ENCODE measurements around the gene SLA2. TPM values are rescaled to one million over a fixed set of nuclear protein-coding genes. Genes with fewer than 3 reads are reported as not detected.
"Not testable (repeated sequence)": the region's sequence is repeated elsewhere in the genome, so short reads cannot be mapped to it uniquely, and the experiment has no call there.

SLA2 gene
- 0.16 to 0.18 TPM (median 0.18 TPM) in 3 replicates for total RNA-seq

DNA sequence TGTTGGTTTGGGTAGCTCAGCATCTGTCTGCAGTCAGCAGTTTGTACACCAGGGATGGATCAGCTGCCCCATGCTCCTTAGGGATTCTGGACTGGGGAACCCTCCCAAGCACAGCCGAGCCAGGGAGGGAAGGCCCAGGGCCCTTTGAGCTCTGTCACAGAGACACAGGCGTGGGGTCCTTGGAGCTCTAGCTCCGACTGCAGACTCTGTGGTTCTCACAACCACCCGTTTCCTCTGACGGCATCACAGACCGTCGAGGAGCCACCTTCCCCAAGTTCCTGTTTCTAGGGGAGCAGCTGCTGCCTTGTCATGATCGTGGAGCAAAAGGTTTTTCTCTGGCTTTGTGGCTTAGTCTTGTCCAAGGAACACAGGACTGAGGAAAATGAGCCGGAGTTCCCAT is at the start of gene SLA2:
Gene SLA2 (minus strand): TSS at position 199 of the 400 bp plus-strand sequence. CDS start 4,861 bp downstream, outside the sequence.
- Mint-ChIP-seq H3K9me3 (no peaks in the 10 kb centered on the region), H3K27ac (no peak within 1 kb of the TSS), H3K36me3 (no peaks in the 10 kb centered on the region), H3K4me3 (no peak within 1 kb of the TSS), H3K4me1 (peaks cover 5% of the 10 kb centered on the region), H3K27me3 (ENCODE audit: low read depth) (no peaks in the 10 kb centered on the region)
- no peak for DNase-seq (ENCODE audit: low spot score in 2 of 2, unreplicated experiment in 2 of 2)
- TF ChIP-seq, protein P1, sequence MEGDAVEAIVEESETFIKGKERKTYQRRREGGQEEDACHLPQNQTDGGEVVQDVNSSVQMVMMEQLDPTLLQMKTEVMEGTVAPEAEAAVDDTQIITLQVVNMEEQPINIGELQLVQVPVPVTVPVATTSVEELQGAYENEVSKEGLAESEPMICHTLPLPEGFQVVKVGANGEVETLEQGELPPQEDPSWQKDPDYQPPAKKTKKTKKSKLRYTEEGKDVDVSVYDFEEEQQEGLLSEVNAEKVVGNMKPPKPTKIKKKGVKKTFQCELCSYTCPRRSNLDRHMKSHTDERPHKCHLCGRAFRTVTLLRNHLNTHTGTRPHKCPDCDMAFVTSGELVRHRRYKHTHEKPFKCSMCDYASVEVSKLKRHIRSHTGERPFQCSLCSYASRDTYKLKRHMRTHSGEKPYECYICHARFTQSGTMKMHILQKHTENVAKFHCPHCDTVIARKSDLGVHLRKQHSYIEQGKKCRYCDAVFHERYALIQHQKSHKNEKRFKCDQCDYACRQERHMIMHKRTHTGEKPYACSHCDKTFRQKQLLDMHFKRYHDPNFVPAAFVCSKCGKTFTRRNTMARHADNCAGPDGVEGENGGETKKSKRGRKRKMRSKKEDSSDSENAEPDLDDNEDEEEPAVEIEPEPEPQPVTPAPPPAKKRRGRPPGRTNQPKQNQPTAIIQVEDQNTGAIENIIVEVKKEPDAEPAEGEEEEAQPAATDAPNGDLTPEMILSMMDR (IDR thresholded peaks at IDR 0.05; ENCODE audit: unreplicated experiment) = no peak

DNA sequence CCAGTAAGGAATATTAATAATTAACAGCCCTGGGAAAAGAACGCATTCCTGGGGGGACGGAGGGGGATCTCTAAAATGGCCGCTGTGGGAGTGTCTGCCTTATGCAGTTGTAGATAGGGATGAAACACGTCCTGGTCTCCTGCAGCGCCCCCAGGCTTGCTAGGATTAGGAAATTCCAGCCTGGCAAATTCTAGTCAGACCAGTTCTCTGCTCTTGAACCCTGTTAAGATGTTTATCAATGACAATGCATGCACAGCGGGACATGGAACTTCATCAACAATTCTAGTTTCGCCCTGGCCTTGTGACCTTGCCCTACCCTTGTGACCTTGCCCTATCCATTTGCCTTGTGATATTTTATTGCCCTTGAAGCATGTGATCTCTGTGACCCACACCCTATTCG is 49.5 kb upstream of the SLA2 start:
- H3K27ac Mint-ChIP-seq; H3K27me3 Mint-ChIP-seq (ENCODE audit: low read depth): not testable (repeated sequence)
- H3K36me3 Mint-ChIP-seq = peaks cover 11% of the 10 kb centered on the region

GRCh38 chr20:36688630-36689029 is 42.6 kb upstream of the SLA2 start:
- no peaks in the 10 kb centered on the region for H3K9me3 Mint-ChIP-seq
- H3K27me3 Mint-ChIP-seq (ENCODE audit: low read depth) = no peaks in the 10 kb centered on the region
- H3K4me1 Mint-ChIP-seq = no peaks in the 10 kb centered on the region
- DNase-seq (ENCODE audit: low spot score in 2 of 2, unreplicated experiment in 2 of 2) = no peak
- H3K4me3 Mint-ChIP-seq = no peak overlapping the region
- TF ChIP-seq, protein P1 (IDR thresholded peaks at IDR 0.05; ENCODE audit: unreplicated experiment) = no peak
- H3K27ac Mint-ChIP-seq = no peak overlapping the region
- peaks cover 1% of the 10 kb centered on the region for H3K36me3 Mint-ChIP-seq

More for the DNA sequence above, 49.5 kb upstream of the SLA2 start:
- H3K4me3 Mint-ChIP-seq; H3K9me3 Mint-ChIP-seq; DNase-seq (ENCODE audit: low spot score in 2 of 2, unreplicated experiment in 2 of 2); H3K4me1 Mint-ChIP-seq: not testable (repeated sequence)

DNA sequence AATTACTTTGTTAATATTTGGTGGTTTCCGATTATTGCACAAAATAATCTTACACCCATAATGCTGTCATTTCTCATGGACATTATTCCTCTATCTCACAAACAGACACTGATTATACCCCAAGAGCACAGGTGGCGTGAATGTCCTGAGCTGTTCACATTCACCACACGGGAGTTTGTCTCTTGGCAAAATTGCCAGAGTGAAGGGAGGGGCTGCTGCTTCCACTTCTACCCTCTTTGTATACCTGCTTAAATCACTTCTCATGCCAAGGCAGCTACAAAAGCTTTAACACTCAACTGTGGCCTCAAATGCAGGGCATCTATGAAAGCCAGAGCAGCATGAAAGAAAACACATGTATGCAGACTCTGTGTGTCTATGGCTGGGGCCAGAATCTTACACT is 41.9 kb upstream of the SLA2 start:
- Mint-ChIP-seq H3K27ac (no peak overlapping the region), H3K27me3 (ENCODE audit: low read depth) (no peaks in the 10 kb centered on the region), H3K9me3 (no peaks in the 10 kb centered on the region), H3K36me3 (peaks cover 1% of the 10 kb centered on the region), H3K4me3 (no peak overlapping the region), H3K4me1 (no peaks in the 10 kb centered on the region)
- TF ChIP-seq, protein P1 (IDR thresholded peaks at IDR 0.05; ENCODE audit: unreplicated experiment) = no peak
- DNase-seq (ENCODE audit: low spot score in 2 of 2, unreplicated experiment in 2 of 2) = no peak

DNA sequence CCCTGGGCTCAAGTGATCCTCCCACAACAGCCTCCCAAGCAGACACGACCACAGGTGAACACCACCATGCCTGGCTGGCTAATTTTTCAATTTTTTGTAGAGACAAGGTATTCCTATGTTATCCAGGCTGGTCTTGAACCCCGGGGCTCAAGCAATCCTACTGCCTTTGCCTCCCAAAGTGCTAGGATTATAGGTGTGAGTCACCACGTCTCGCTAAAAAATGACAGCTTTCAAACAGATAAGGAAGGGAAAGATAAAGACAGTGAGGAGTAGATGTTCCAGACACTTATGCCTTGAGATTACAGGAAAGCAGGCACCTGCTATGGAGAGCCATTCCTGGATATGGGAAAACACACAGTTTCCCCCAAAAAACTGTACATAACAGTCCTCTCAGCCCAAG is 40.9 kb upstream of the SLA2 start:
- TF ChIP-seq, protein P1 (IDR thresholded peaks at IDR 0.05; ENCODE audit: unreplicated experiment) = no peak
- no peak overlapping the region for H3K27ac Mint-ChIP-seq

DNA sequence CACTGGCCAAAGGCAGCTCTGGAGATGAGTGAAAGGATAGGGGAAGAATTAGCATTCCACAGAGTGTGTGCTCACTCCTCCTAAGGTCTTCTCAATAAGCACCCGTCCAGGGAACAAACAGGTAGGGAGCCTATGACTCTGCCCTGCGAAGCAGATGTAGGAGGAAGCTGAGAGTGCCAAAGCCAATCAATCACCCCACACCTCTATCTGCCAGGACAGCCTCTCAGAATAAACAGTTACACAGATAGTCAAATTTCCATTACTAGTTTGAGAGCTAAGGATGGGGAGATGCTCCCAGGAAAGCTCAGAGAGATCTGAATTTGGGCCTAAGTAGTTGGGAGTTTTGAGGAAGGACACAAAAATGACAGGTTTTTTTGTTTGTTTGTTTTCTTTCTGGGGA is 40.5 kb upstream of the SLA2 start:
- no peaks in the 10 kb centered on the region for H3K4me1 Mint-ChIP-seq
- H3K4me3 Mint-ChIP-seq = no peak overlapping the region
- no peaks in the 10 kb centered on the region for H3K27me3 Mint-ChIP-seq (ENCODE audit: low read depth)
- H3K36me3 Mint-ChIP-seq = peaks cover 8% of the 10 kb centered on the region
- TF ChIP-seq, protein P1 (IDR thresholded peaks at IDR 0.05; ENCODE audit: unreplicated experiment) = no peak
- DNase-seq (ENCODE audit: low spot score in 2 of 2, unreplicated experiment in 2 of 2) = no peak
- no peaks in the 10 kb centered on the region for H3K9me3 Mint-ChIP-seq
- no peak overlapping the region for H3K27ac Mint-ChIP-seq

More for the DNA sequence above, 40.9 kb upstream of the SLA2 start:
- Mint-ChIP-seq H3K9me3 (no peaks in the 10 kb centered on the region), H3K27me3 (ENCODE audit: low read depth) (no peaks in the 10 kb centered on the region), H3K4me1 (no peaks in the 10 kb centered on the region), H3K36me3 (peaks cover 7% of the 10 kb centered on the region), H3K4me3 (no peak overlapping the region)
- DNase-seq (ENCODE audit: low spot score in 2 of 2, unreplicated experiment in 2 of 2) = no peak

Measured in mesothelial cell of epicardium (in vitro differentiated cells).